GM12878 (cell line): ENCODE measurements around the gene SLU7. TPM values are rescaled to one million over a fixed set of nuclear protein-coding genes. Genes with fewer than 3 reads are reported as not detected.
A peak's percentile ranks its signal among the peaks of the same experiment; 100 is the strongest.

Experiments used
- ATF7 ChIP-seq: fragments of 450-650 bp; IDR thresholded peaks from 2 replicates; pipeline ENCODE4 v1.6.1; 2016; ENCODE audit warnings: low read depth, mild to moderate bottlenecking
- CHD2 ChIP-seq: IDR thresholded peaks from 2 replicates; pipeline ENCODE4 v1.6.1; 2011; ENCODE audit warnings: low read depth, low read length, improper control_type of control experiment, borderline replicate concordance
- ESRRA ChIP-seq: IDR thresholded peaks from 2 replicates; pipeline ENCODE4 v1.6.1; 2012; ENCODE audit warnings: mild to moderate bottlenecking, low read length, improper control_type of control experiment
- KAT2A ChIP-seq: conservative IDR thresholded peaks from 2 replicates; pipeline ENCODE4 v1.6.1; 2011; ENCODE audit warnings: low read depth, low read length; ENCODE audit not compliant: control insufficient read depth
- MEF2B ChIP-seq: fragments of 450-650 bp; IDR thresholded peaks from 2 replicates; pipeline ENCODE4 v1.6.1; 2018; ENCODE audit warnings: mild to moderate bottlenecking, moderate library complexity; ENCODE audit not compliant: partially characterized antibody, poor library complexity, severe bottlenecking
- MYB ChIP-seq: fragments of 150-350 bp; IDR thresholded peaks from 2 replicates; pipeline ENCODE4 v1.6.1; 2014; ENCODE audit warnings: mild to moderate bottlenecking, low read depth, low read length, borderline replicate concordance
- MYC ChIP-seq: IDR thresholded peaks from 2 replicates; pipeline ENCODE4 v1.6.1; 2011; ENCODE audit warnings: mild to moderate bottlenecking, low read length, moderate library complexity, inconsistent platforms; ENCODE audit not compliant: insufficient read depth, insufficient replicate concordance, insufficient read length, severe bottlenecking
- NFYB ChIP-seq: IDR thresholded peaks from 2 replicates; pipeline ENCODE4 v1.6.1; 2011; ENCODE audit warnings: low read depth, mild to moderate bottlenecking, low read length, improper control_type of control experiment, moderate library complexity; ENCODE audit not compliant: insufficient read depth
- PAX5 ChIP-seq: IDR thresholded peaks from 2 replicates; pipeline ENCODE4 v1.6.1; 2011; ENCODE audit warnings: low read depth, low read length, borderline replicate concordance
- POLR2AphosphoS2 ChIP-seq: IDR thresholded peaks from 2 replicates; pipeline ENCODE4 v1.6.1; 2011; ENCODE audit warnings: low read depth, mild to moderate bottlenecking, low read length, improper control_type of control experiment, moderate library complexity
- RBBP5 ChIP-seq: fragments of 200-600 bp; sonication (generic); conservative IDR thresholded peaks from 2 replicates; pipeline ENCODE4 v1.6.1; 2016
- RFX5 ChIP-seq: IDR thresholded peaks from 2 replicates; pipeline ENCODE4 v1.6.1; 2011; ENCODE audit warnings: low read depth, low read length, improper control_type of control experiment
- SP1 ChIP-seq: IDR thresholded peaks from one replicate; pipeline ENCODE4 v1.6.1; 2011; ENCODE audit warnings: low read depth, low read length
- SUZ12 ChIP-seq: fragments of 200-600 bp; sonication (generic); IDR thresholded peaks from one replicate; pipeline ENCODE4 v1.6.1; 2018; ENCODE audit warnings: antibody characterized with exemption, mild to moderate bottlenecking; ENCODE audit not compliant: unreplicated experiment
- TCF7 ChIP-seq: IDR thresholded peaks from 2 replicates; pipeline ENCODE4 v1.6.1; 2014; ENCODE audit warnings: antibody characterized with exemption, borderline replicate concordance
- ZNF207 ChIP-seq: fragments of 450-650 bp; IDR thresholded peaks from 2 replicates; pipeline ENCODE4 v1.6.1; 2014; ENCODE audit warnings: antibody characterized with exemption, mild to moderate bottlenecking, borderline replicate concordance
- ZSCAN29 ChIP-seq: fragments of 450-650 bp; IDR thresholded peaks from 2 replicates; pipeline ENCODE4 v1.6.1; 2017; ENCODE audit warnings: mild to moderate bottlenecking, moderate library complexity
- polyA plus RNA-seq, 11 experiments: library from polyadenylated mRNA; depleted of rRNA in 4 of 11; unstranded in 6 of 11; stranded (reverse) in 5 of 11; fragments of >200 nt; fragmentation: Nextera tagmentation in 4 of 11; fragmentation: Illumina TruSeq in 1 of 11; extraction: Ambion mirVana in 4 of 11; extraction: Trizol in 1 of 11; gene quantifications; 1 replicate in 1 of 11; 2 replicates in 10 of 11; pipeline versions ENCODE4 v1.2.1 to v1.2.3, GENCODE V29; 2011 to 2016; ENCODE audit warnings: inconsistent platforms in 2 of 11, missing spikeins in 2 of 11, low read depth in 1 of 11
- total RNA-seq, 4 experiments: library from RNA; depleted of rRNA in 3 of 4; stranded (reverse); fragments of >200 nt in 3 of 4; fragmentation: Illumina TruSeq in 1 of 4; extraction: Trizol in 1 of 4; gene quantifications; 2 replicates each; pipeline versions ENCODE4 v1.2.1 to v1.2.3, GENCODE V29; 2013 to 2021
- TF ChIP-seq, protein P1 (sequence below): fragments of 450-650 bp; IDR thresholded peaks from 2 replicates; pipeline ENCODE4 v1.6.1; 2017; ENCODE audit warnings: mild to moderate bottlenecking, moderate library complexity
- TF ChIP-seq, protein P2 (sequence below): fragments of 450-650 bp; IDR thresholded peaks from 2 replicates; pipeline ENCODE4 v1.6.1; 2016; ENCODE audit warnings: mild to moderate bottlenecking, moderate library complexity, borderline replicate concordance
- TF ChIP-seq, protein P3 (sequence below): IDR thresholded peaks from 2 replicates; pipeline ENCODE4 v1.6.1; 2011; ENCODE audit warnings: mild to moderate bottlenecking, low read depth, low read length, moderate library complexity; ENCODE audit not compliant: insufficient replicate concordance

SLU7 gene
- total and polyA plus RNA-seq, 10 of the 15 experiments (the other 5 are each of a cell fraction or from before 2014, with no cell fraction given), result 32.7 to 55.2 (median 46.6) TPM

DNA sequence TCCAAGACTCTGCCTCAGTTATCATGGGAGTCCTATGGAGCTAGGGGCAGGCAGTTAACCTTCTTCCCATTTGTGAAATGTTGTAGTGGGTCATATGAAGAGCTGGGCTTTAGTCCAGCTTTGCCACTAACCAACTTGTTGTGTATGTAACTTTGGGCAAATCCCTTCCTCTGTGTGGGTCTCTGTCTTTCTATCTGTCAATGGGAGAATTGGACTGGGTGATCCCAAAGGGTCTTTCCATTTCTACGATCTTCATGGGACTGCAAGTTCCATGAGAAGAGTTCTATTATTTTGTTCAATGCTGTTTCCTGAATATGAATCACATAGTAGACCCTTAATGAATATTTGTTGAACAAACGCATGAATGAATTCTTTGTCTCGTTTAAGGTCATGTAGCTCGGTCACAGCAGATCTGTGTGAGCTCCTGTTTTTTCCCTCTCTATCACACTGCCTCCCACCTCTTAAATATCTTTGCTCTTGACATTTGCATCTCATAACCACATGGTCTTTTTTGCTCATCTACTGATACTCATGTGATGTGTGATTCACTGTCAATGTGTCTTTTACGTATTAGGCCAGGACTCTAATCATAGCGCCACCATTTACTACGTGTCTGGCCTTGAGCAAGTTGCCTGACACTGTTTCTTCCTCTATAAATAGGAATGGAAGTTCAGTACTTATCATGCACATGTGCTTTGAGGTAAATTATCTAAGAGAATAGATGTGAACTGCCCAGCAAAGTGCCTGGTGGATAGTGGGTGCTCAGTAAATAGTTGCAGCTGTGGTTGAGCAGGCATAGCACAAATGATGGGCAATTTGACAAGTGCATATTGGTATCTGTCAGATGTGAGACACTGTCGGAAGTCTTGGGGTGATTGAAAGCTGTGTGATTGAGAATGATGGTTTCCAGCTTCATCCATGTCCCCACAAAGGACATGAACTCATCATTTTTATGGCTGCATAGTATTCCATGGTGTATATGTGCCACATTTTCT is 40.2 kb upstream of the SLU7 start (continued):
- TF ChIP-seq MEF2B, result peak; percentile 76
- TF ChIP-seq ZSCAN29, result no peak
- TF ChIP-seq, protein P1, sequence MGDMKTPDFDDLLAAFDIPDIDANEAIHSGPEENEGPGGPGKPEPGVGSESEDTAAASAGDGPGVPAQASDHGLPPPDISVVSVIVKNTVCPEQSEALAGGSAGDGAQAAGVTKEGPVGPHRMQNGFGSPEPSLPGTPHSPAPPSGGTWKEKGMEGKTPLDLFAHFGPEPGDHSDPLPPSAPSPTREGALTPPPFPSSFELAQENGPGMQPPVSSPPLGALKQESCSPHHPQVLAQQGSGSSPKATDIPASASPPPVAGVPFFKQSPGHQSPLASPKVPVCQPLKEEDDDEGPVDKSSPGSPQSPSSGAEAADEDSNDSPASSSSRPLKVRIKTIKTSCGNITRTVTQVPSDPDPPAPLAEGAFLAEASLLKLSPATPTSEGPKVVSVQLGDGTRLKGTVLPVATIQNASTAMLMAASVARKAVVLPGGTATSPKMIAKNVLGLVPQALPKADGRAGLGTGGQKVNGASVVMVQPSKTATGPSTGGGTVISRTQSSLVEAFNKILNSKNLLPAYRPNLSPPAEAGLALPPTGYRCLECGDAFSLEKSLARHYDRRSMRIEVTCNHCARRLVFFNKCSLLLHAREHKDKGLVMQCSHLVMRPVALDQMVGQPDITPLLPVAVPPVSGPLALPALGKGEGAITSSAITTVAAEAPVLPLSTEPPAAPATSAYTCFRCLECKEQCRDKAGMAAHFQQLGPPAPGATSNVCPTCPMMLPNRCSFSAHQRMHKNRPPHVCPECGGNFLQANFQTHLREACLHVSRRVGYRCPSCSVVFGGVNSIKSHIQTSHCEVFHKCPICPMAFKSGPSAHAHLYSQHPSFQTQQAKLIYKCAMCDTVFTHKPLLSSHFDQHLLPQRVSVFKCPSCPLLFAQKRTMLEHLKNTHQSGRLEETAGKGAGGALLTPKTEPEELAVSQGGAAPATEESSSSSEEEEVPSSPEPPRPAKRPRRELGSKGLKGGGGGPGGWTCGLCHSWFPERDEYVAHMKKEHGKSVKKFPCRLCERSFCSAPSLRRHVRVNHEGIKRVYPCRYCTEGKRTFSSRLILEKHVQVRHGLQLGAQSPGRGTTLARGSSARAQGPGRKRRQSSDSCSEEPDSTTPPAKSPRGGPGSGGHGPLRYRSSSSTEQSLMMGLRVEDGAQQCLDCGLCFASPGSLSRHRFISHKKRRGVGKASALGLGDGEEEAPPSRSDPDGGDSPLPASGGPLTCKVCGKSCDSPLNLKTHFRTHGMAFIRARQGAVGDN, result peak; percentile 96
- no peak for TF ChIP-seq TCF7
- no peak for TF ChIP-seq MYC
- TF ChIP-seq MYB, result no peak
- TF ChIP-seq PAX5, result peak; percentile 54; the same call in 1 of the 2 replicates
- no peak for TF ChIP-seq SUZ12
- TF ChIP-seq, protein P2, sequence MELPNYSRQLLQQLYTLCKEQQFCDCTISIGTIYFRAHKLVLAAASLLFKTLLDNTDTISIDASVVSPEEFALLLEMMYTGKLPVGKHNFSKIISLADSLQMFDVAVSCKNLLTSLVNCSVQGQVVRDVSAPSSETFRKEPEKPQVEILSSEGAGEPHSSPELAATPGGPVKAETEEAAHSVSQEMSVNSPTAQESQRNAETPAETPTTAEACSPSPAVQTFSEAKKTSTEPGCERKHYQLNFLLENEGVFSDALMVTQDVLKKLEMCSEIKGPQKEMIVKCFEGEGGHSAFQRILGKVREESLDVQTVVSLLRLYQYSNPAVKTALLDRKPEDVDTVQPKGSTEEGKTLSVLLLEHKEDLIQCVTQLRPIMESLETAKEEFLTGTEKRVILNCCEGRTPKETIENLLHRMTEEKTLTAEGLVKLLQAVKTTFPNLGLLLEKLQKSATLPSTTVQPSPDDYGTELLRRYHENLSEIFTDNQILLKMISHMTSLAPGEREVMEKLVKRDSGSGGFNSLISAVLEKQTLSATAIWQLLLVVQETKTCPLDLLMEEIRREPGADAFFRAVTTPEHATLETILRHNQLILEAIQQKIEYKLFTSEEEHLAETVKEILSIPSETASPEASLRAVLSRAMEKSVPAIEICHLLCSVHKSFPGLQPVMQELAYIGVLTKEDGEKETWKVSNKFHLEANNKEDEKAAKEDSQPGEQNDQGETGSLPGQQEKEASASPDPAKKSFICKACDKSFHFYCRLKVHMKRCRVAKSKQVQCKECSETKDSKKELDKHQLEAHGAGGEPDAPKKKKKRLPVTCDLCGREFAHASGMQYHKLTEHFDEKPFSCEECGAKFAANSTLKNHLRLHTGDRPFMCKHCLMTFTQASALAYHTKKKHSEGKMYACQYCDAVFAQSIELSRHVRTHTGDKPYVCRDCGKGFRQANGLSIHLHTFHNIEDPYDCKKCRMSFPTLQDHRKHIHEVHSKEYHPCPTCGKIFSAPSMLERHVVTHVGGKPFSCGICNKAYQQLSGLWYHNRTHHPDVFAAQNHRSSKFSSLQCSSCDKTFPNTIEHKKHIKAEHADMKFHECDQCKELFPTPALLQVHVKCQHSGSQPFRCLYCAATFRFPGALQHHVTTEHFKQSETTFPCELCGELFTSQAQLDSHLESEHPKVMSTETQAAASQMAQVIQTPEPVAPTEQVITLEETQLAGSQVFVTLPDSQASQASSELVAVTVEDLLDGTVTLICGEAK, result 0 out of 2 replicates have a peak, but pooled peaks have one; percentile 10
- no peak; the same call in 1 of the 2 replicates for TF ChIP-seq ZNF207
- TF ChIP-seq SP1, result peak; percentile 12
- TF ChIP-seq, protein P3, sequence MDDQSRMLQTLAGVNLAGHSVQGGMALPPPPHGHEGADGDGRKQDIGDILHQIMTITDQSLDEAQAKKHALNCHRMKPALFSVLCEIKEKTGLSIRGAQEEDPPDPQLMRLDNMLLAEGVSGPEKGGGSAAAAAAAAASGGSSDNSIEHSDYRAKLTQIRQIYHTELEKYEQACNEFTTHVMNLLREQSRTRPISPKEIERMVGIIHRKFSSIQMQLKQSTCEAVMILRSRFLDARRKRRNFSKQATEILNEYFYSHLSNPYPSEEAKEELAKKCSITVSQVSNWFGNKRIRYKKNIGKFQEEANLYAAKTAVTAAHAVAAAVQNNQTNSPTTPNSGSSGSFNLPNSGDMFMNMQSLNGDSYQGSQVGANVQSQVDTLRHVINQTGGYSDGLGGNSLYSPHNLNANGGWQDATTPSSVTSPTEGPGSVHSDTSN, result peak; percentile 8
- no peak for TF ChIP-seq ESRRA
- peak; percentile 68; the same call in 1 of the 2 replicates for TF ChIP-seq CHD2
- TF ChIP-seq KAT2A, result no peak
- TF ChIP-seq POLR2AphosphoS2, result peak; percentile 98
- TF ChIP-seq RFX5, result no peak
- TF ChIP-seq ATF7, result peak; percentile 89
- TF ChIP-seq RBBP5, result no peak
- TF ChIP-seq NFYB, result no peak
